ENCODE data around the gene SLC7A4.

SLC7A4 gene

DNA sequence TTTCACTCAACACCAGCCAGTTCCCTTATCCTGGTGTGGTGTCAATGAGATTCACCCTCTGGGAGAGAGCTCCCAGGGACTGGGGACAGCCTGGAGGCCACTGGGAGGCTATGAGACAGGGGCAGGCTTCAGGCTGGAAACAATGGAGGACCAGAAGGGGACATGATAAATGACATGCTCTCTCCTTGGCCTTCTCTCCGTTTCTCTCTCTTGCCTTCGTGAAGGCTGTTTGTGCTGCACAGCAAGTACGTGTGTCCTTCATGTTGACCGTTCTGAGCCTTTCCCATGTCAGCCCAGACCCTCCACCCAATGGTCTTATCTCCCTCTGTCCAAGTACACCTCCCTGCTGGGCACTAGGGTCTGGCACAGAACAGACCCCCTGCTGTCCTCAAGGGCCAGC, 51.8 kb downstream of the SLC7A4 start:
- no peak for DNase-seq

DNA sequence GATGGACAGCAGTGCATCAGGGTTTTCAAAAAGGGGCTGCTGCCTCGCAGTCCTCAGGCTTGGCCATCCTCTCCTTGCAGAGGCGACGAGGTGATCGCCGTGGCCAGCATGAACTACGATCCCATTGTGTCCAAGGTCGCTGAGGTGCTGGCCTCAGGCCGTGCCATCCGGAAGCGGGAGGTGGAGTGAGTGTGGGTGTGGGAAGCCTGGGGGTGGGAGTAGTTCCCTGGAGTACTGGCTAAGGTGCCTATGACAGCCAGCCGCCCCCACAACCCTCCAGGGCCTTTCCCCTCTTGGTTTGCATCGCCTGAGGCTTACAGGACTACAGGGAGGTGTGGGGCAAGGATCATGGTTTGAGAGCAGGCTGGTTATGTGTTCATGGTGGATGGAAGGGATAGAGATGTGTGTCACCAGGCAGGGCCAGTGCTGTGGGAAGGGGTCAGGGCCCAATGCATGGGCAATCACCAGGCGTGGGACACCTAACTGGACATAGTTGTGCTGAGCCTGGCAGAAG, 52.4 kb downstream of the SLC7A4 start:
- no peak for DNase-seq

DNA sequence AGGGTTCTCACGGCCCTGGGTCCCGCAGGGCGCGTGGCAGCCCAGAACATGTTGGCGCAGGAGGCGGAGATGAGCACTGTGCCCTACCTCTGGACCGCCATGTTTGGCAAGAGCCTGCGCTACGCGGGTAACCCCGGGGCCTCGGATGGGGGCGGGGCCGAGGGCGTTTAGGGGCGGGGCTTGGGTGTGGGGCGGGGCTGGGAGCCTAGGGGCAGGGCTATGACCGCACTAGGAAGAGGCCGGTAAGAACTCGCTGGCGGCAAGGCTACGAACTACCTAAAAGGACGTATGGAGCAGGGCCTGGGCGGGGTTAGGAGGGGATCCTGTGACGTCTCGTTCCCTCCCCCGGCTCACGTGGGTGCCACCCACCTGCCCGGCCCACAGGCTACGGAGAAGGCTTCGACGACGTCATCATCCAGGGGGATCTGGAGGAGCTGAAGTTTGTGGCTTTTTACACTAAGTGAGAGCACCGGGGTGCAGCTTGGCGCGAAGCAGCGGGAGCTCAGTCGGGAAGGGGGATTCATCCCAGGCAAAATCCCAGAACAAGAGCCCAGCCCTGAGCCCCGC, 53.0 kb downstream of the SLC7A4 start:
- DNase-seq, result peak; percentile 58

Data from activated CD4-positive, alpha-beta T cell treated with anti-CD3 and anti-CD28 coated beads, Interleukin-2, amount 50 U/mL, for 1 hour (primary cell).